Esophagus muscularis mucosa (tissue), 4 donors: ENCODE results near the gene ETV6.

ENCODE experiments used
- CTCF ChIP-seq, 3 experiments: fragments of 200-600 bp in 2 of 3; fragments of 450-650 bp in 1 of 3; sonication (generic) in 2 of 3; IDR thresholded peaks; one replicate each; pipeline ENCODE4 v1.5.1; 2017 to 2019; ENCODE audit warnings: antibody characterized with exemption in 3 of 3, mild to moderate bottlenecking in 2 of 3, moderate library complexity in 1 of 3
- EP300 ChIP-seq: sonication (generic); formaldehyde crosslinking; IDR thresholded peaks from one replicate; pipeline ENCODE4 v1.6.1; 2017; ENCODE audit warnings: antibody characterized with exemption
- POLR2A ChIP-seq: fragments of 450-650 bp; IDR thresholded peaks from one replicate; pipeline ENCODE4 v1.6.1; 2017; ENCODE audit warnings: antibody characterized with exemption, moderate library complexity, mild to moderate bottlenecking, low read depth
- POLR2AphosphoS5 ChIP-seq, 2 donors: sonication (generic); formaldehyde crosslinking; IDR thresholded peaks; one replicate each; pipeline ENCODE4 v1.6.1; 2017; ENCODE audit warnings: antibody characterized with exemption in 2 of 2

GRCh38 chr12:11863988-11864387 is 214.5 kb downstream of the ETV6 start:
- TF ChIP-seq CTCF (IDR thresholded peaks at IDR 0.05) (no peak), POLR2A (no peak), POLR2AphosphoS5 (IDR thresholded peaks at IDR 0.05) (no peak), EP300 (no peak)
